Neuronal stem cell (in vitro differentiated cells): ENCODE data around the gene UBAC2.

ENCODE experiments used
- DNase-seq: peaks from one replicate; pipeline ENCODE4 v3.0.0-alpha.2; 2013; ENCODE audit warnings: low spot score
- H2AFZ ChIP-seq: one replicate; pipeline ENCODE4 v1.6.1; 2013; ENCODE audit warnings: mild to moderate bottlenecking, low read length, inconsistent platforms
- H2AK5ac ChIP-seq: 2 replicates; pipeline ENCODE4 v1.6.1; 2013; ENCODE audit warnings: low read depth, mild to moderate bottlenecking, inconsistent platforms, low read length, moderate library complexity, mixed read lengths
- H2BK120ac ChIP-seq: 2 replicates; pipeline ENCODE4 v1.6.1; 2013; ENCODE audit warnings: low read depth, mild to moderate bottlenecking, inconsistent platforms, low read length, moderate library complexity, mixed read lengths
- H2BK12ac ChIP-seq: one replicate; pipeline ENCODE4 v1.6.1; 2013; ENCODE audit warnings: low read length, inconsistent platforms
- H2BK15ac ChIP-seq: 2 replicates; pipeline ENCODE4 v1.6.1; 2013; ENCODE audit warnings: mild to moderate bottlenecking, low read length, inconsistent platforms, mixed read lengths
- H2BK5ac ChIP-seq: one replicate; pipeline ENCODE4 v1.6.1; 2013; ENCODE audit warnings: inconsistent platforms, mild to moderate bottlenecking, low read length, moderate library complexity
- H3K14ac ChIP-seq: one replicate; pipeline ENCODE4 v1.6.1; 2013; ENCODE audit warnings: low read length, inconsistent platforms
- H3K18ac ChIP-seq: 2 replicates; pipeline ENCODE4 v1.6.1; 2013; ENCODE audit warnings: low read length, inconsistent platforms
- H3K23ac ChIP-seq: 2 replicates; pipeline ENCODE4 v1.6.1; 2013; ENCODE audit warnings: low read depth, mild to moderate bottlenecking, mixed read lengths, low read length, inconsistent platforms; ENCODE audit not compliant: poor library complexity
- H3K27ac ChIP-seq: replicated peaks from 3 replicates; pipeline ENCODE4 v1.5.1; 2013; ENCODE audit warnings: low read length, inconsistent platforms
- H3K27me3 ChIP-seq, 3 experiments: 2 replicates each; pipeline ENCODE4 v1.6.1; 2013; ENCODE audit warnings: low read length in 3 of 3, mild to moderate bottlenecking in 2 of 3, inconsistent platforms in 1 of 3, low read depth in 1 of 3, mixed read lengths in 1 of 3, moderate library complexity in 1 of 3; ENCODE audit not compliant: control insufficient read depth in 3 of 3, insufficient read depth in 3 of 3
- H3K36me3 ChIP-seq, 2 donors: replicated peaks in 1 of 2; 2 replicates each; pipeline ENCODE4 v1.6.1; 2013; ENCODE audit warnings: low read length in 2 of 2; ENCODE audit not compliant: control insufficient read depth in 2 of 2, insufficient read depth in 2 of 2
- H3K4ac ChIP-seq: 2 replicates; pipeline ENCODE4 v1.6.1; 2013; ENCODE audit warnings: inconsistent platforms, mild to moderate bottlenecking, low read length, moderate library complexity
- H3K4me1 ChIP-seq, 2 donors: 1 replicate in 1 of 2; 2 replicates in 1 of 2; pipeline ENCODE4 v1.6.1; 2013; ENCODE audit warnings: low read length in 2 of 2, low read depth in 1 of 2; ENCODE audit not compliant: control insufficient read depth in 2 of 2, insufficient read depth in 1 of 2
- H3K4me2 ChIP-seq: one replicate; pipeline ENCODE4 v1.6.1; 2013; ENCODE audit warnings: mild to moderate bottlenecking, low read length, inconsistent platforms; ENCODE audit not compliant: insufficient read depth, poor library complexity, severe bottlenecking
- H3K4me3 ChIP-seq, 2 donors: 2 replicates each; pipeline ENCODE4 v1.5.1; 2013; ENCODE audit warnings: low read length in 2 of 2, mild to moderate bottlenecking in 2 of 2, inconsistent platforms in 1 of 2, moderate library complexity in 1 of 2
- H3K79me1 ChIP-seq: one replicate; pipeline ENCODE4 v1.6.1; 2013; ENCODE audit warnings: low read depth, mild to moderate bottlenecking, inconsistent platforms, low read length, moderate library complexity
- H3K9ac ChIP-seq: one replicate; pipeline ENCODE4 v1.6.1; 2013; ENCODE audit warnings: mild to moderate bottlenecking, low read depth, low read length, inconsistent platforms; ENCODE audit not compliant: poor library complexity
- H3K9me3 ChIP-seq, 2 donors: replicated peaks in 1 of 2; 2 replicates each; pipeline versions ENCODE3 to v1.6.1; 2013; ENCODE audit warnings: low read length in 2 of 2, mild to moderate bottlenecking in 2 of 2, inconsistent platforms in 1 of 2, low read depth in 1 of 2, mixed read lengths in 1 of 2, moderate library complexity in 1 of 2; ENCODE audit not compliant: control insufficient read depth in 2 of 2, insufficient read depth in 1 of 2
- H4K8ac ChIP-seq: one replicate; pipeline ENCODE4 v1.6.1; 2013; ENCODE audit warnings: low read depth, mild to moderate bottlenecking, inconsistent platforms, low read length, moderate library complexity
- H4K91ac ChIP-seq: one replicate; pipeline ENCODE4 v1.6.1; 2013; ENCODE audit warnings: low read length, low read depth, mild to moderate bottlenecking, inconsistent platforms; ENCODE audit not compliant: poor library complexity
- WGBS, 2 donors: extraction: QIAGEN DNeasy Blood & Tissue Kit; methylation state at CpG; one replicate each; pipeline ENCODE4 v1.1.7; 2013; ENCODE audit warnings: missing lambda C conversion rate in 2 of 2, mixed read lengths in 1 of 2; ENCODE audit not compliant: insufficient read length in 2 of 2, insufficient replicate concordance in 1 of 2; ENCODE audit errors: extremely low coverage in 2 of 2; 5-methylcytosine and 5-hydroxymethylcytosine counted together

UBAC2 gene

GRCh38 chr13:99393791-99394735 is 193.4 kb downstream of the UBAC2 start:
- Histone ChIP-seq H2BK5ac (no peak overlapping the region), H3K36me3 (no peaks in the 10 kb centered on the region), H3K23ac (no peak overlapping the region), H3K4ac (no peak overlapping the region), H3K4me2 (no peak overlapping the region), H3K79me1 (no peaks in the 10 kb centered on the region), H3K27ac (no peak overlapping the region), H4K8ac (no peak overlapping the region), H4K91ac (no peak overlapping the region), H3K27me3 (no peaks in the 10 kb centered on the region), H2BK12ac (no peak overlapping the region), H3K4me3 (peak overlapping the region in 1 of 2 donors; percentile 21), H3K18ac (no peak overlapping the region), H2AFZ (no peak overlapping the region), H2BK120ac (no peak overlapping the region), H2BK15ac (no peak overlapping the region), H3K9ac (no peak overlapping the region), H3K4me1 (peaks cover 0 to 3% of the 10 kb centered on the region in 2 donors), H2AK5ac (no peak overlapping the region), H3K14ac (no peak overlapping the region), H3K9me3 (peaks cover 0 to 2% of the 10 kb centered on the region in 2 donors)
- WGBS, 2 donors, result no CpG with 5 or more reads among the region's 21 CpGs
- no peak for DNase-seq

GRCh38 chr13:99395436-99395835 is 194.8 kb downstream of the UBAC2 start:
- no peak overlapping the region for H3K27ac ChIP-seq
- H3K9me3 ChIP-seq, result peaks cover 0 to 2% of the 10 kb centered on the region in 2 donors
- H3K36me3 ChIP-seq, result no peaks in the 10 kb centered on the region
- no peak overlapping the region for H3K23ac ChIP-seq
- no peak overlapping the region for H3K14ac ChIP-seq
- no peak overlapping the region for H4K91ac ChIP-seq
- H3K9ac ChIP-seq, result no peak overlapping the region
- H3K4me1 ChIP-seq, result peaks cover 0 to 3% of the 10 kb centered on the region in 2 donors
- WGBS, 2 donors, result no CpG with 5 or more reads among the region's 11 CpGs
- no peak overlapping the region for H4K8ac ChIP-seq
- no peak overlapping the region for H2BK15ac ChIP-seq
- H2BK5ac ChIP-seq, result no peak overlapping the region
- no peak overlapping the region for H2AFZ ChIP-seq
- no peak overlapping the region for H2BK12ac ChIP-seq
- H3K79me1 ChIP-seq, result no peaks in the 10 kb centered on the region
- no peak overlapping the region for H3K4ac ChIP-seq
- DNase-seq, result no peak
- no peaks in the 10 kb centered on the region for H3K27me3 ChIP-seq
- H2BK120ac ChIP-seq, result no peak overlapping the region
- H3K4me3 ChIP-seq, result peak overlapping the region in 1 of 2 donors; percentile 7
- no peak overlapping the region for H2AK5ac ChIP-seq
- H3K4me2 ChIP-seq, result no peak overlapping the region
- H3K18ac ChIP-seq, result no peak overlapping the region

GRCh38 chr13:99396446-99396845 is 195.8 kb downstream of the UBAC2 start:
- H3K9ac ChIP-seq, result no peak overlapping the region
- no peak overlapping the region for H2BK15ac ChIP-seq
- no peak overlapping the region for H3K23ac ChIP-seq
- no peak overlapping the region for H3K27ac ChIP-seq
- H3K4me1 ChIP-seq, result peaks cover 0 to 3% of the 10 kb centered on the region in 2 donors
- no peak overlapping the region for H3K4me2 ChIP-seq
- no peak overlapping the region for H2AFZ ChIP-seq
- no peak overlapping the region for H2BK12ac ChIP-seq
- H3K36me3 ChIP-seq, result no peaks in the 10 kb centered on the region
- H3K14ac ChIP-seq, result no peak overlapping the region
- no peak overlapping the region for H4K8ac ChIP-seq
- no peak overlapping the region for H2BK5ac ChIP-seq
- no peak overlapping the region for H2BK120ac ChIP-seq
- no peak overlapping the region for H4K91ac ChIP-seq
- H3K4me3 ChIP-seq, result no peak overlapping the region
- no peak overlapping the region for H3K4ac ChIP-seq
- H3K27me3 ChIP-seq, result no peaks in the 10 kb centered on the region
- H3K18ac ChIP-seq, result no peak overlapping the region
- H2AK5ac ChIP-seq, result no peak overlapping the region
- peaks cover 0 to 2% of the 10 kb centered on the region in 2 donors for H3K9me3 ChIP-seq
- DNase-seq, result no peak
- WGBS, 2 donors, result no CpG with 5 or more reads among the region's 7 CpGs
- no peaks in the 10 kb centered on the region for H3K79me1 ChIP-seq

DNA sequence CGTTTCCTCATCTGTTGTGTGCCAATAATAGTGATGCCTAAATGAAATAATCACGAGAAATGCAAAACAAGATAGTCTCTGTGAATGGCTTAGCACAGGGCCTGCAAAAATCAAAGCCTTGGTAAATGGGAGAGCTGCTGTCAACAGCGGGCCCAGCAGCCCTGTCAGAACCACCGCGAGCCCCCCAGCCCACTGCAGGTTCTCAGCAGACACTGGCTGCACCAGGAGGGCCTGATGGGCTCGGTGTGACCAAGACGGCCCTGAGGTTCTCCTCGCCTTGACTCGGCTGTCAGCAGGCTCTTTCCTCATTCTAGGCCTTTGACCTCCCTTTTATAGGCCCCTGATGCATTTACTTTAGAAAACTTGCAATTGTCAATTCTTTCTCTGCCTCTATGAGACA is 197.4 kb downstream of the UBAC2 start:
- H3K4me3 ChIP-seq, result no peak overlapping the region
- no peak overlapping the region for H2BK12ac ChIP-seq
- no peak overlapping the region for H3K27ac ChIP-seq
- H4K91ac ChIP-seq, result no peak overlapping the region
- no CpG with 5 or more reads among the region's 9 CpGs for WGBS, 2 donors
- peak overlapping the region; percentile 21 for H2AFZ ChIP-seq
- peaks cover 0 to 2% of the 10 kb centered on the region in 2 donors for H3K9me3 ChIP-seq
- H2AK5ac ChIP-seq, result no peak overlapping the region
- H3K18ac ChIP-seq, result no peak overlapping the region
- H2BK5ac ChIP-seq, result no peak overlapping the region
- H3K23ac ChIP-seq, result no peak overlapping the region
- no peaks in the 10 kb centered on the region for H3K36me3 ChIP-seq
- H3K9ac ChIP-seq, result no peak overlapping the region
- DNase-seq, result no peak
- no peak overlapping the region for H3K14ac ChIP-seq
- H4K8ac ChIP-seq, result no peak overlapping the region
- peaks cover 0 to 3% of the 10 kb centered on the region in 2 donors for H3K4me1 ChIP-seq
- no peak overlapping the region for H2BK120ac ChIP-seq
- no peak overlapping the region for H2BK15ac ChIP-seq
- H3K27me3 ChIP-seq, result no peaks in the 10 kb centered on the region
- H3K4ac ChIP-seq, result no peak overlapping the region
- no peaks in the 10 kb centered on the region for H3K79me1 ChIP-seq
- H3K4me2 ChIP-seq, result no peak overlapping the region
